HEK293 (cell line): ENCODE data around the gene AQP9.

Experiments used
- CTCF ChIP-seq: fragments of 450-650 bp; formaldehyde crosslinking; IDR thresholded peaks from 2 replicates; pipeline ENCODE4 v1.5.1; 2016; ENCODE audit warnings: missing biosample characterization, missing genetic modification characterization
- ZEB2 ChIP-seq: fragments of 450-650 bp; formaldehyde crosslinking; IDR thresholded peaks from 2 replicates; pipeline ENCODE4 v1.5.1; 2016; ENCODE audit warnings: missing biosample characterization, missing genetic modification characterization
- ZFHX2 ChIP-seq: fragments of 450-650 bp; formaldehyde crosslinking; conservative IDR thresholded peaks from 2 replicates; pipeline ENCODE4 v1.5.1; 2016; ENCODE audit warnings: missing biosample characterization, missing genetic modification characterization
- ZNF423 ChIP-seq: fragments of 450-650 bp; formaldehyde crosslinking; IDR thresholded peaks from 2 replicates; pipeline ENCODE4 v1.5.1; 2016; ENCODE audit warnings: missing biosample characterization, missing genetic modification characterization
- ZNF501 ChIP-seq: fragments of 450-650 bp; formaldehyde crosslinking; IDR thresholded peaks from 2 replicates; pipeline ENCODE4 v1.5.1; 2016; ENCODE audit warnings: missing biosample characterization, missing genetic modification characterization
- ZNF571 ChIP-seq: fragments of 450-650 bp; formaldehyde crosslinking; IDR thresholded peaks from 2 replicates; pipeline ENCODE4 v1.5.0; 2017; ENCODE audit warnings: missing biosample characterization, missing genetic modification characterization
- ZNF623 ChIP-seq: fragments of 450-650 bp; formaldehyde crosslinking; IDR thresholded peaks from 2 replicates; pipeline ENCODE4 v1.5.1; 2016; ENCODE audit warnings: missing biosample characterization, missing genetic modification characterization
- ZNF792 ChIP-seq: fragments of 450-650 bp; formaldehyde crosslinking; IDR thresholded peaks from 2 replicates; pipeline ENCODE4 v1.5.1; 2016; ENCODE audit warnings: missing biosample characterization, missing genetic modification characterization

- no peak for TF ChIP-seq ZNF792 (tag by site-specific recombination)
- TF ChIP-seq ZFHX2 (tag by site-specific recombination), result no peak
- TF ChIP-seq CTCF (tag by site-specific recombination), result no peak
- TF ChIP-seq ZEB2 (tag by site-specific recombination), result no peak
- no peak for TF ChIP-seq ZNF623 (tag by site-specific recombination)
- no peak for TF ChIP-seq ZNF501
- TF ChIP-seq ZNF571 (tag by site-specific recombination), result no peak
- no peak for TF ChIP-seq ZNF423 (tag by site-specific recombination)
These were observed 495 bp upstream of the AQP9 start for GRCh38 chr15:58137686-58138085.
